Heart right ventricle (tissue), 16 donors: ENCODE results near the gene ADAMTS12. TPM values are rescaled to one million over a fixed set of nuclear protein-coding genes. Genes with fewer than 3 reads are reported as not detected.

Experiments
- ATAC-seq, 8 donors: fragments of 200-7000 bp; cut with Tn5 transposase; one replicate each; pipeline ENCODE4 v1.9.1; 2020; ENCODE audit warnings: mild to moderate bottlenecking in 8 of 8, moderate library complexity in 8 of 8, moderate number of reproducible peaks in 1 of 8
- DNase-seq, 2 donors: peaks; one replicate each; pipeline ENCODE4 v3.0.0-alpha.2; 2020
- H3K27ac ChIP-seq, 10 donors: fragments of 200-600 bp; sonication (generic) in 2 of 10; one replicate each; pipeline versions ENCODE4 v1.5.0 to v1.8.0; 2020 to 2022; ENCODE audit warnings: mild to moderate bottlenecking in 3 of 10
- H3K27me3 ChIP-seq, 7 donors: fragments of 200-600 bp; one replicate each; pipeline ENCODE4 v1.8.0; 2021 to 2022; ENCODE audit warnings: mild to moderate bottlenecking in 2 of 7
- H3K36me3 ChIP-seq, 9 donors: fragments of 200-600 bp; sonication (generic) in 1 of 9; one replicate each; pipeline versions ENCODE4 v1.5.0 to v1.8.0; 2020 to 2022; ENCODE audit warnings: mild to moderate bottlenecking in 2 of 9
- H3K4me1 ChIP-seq, 9 donors: fragments of 200-600 bp; sonication (generic) in 1 of 9; one replicate each; pipeline versions ENCODE4 v1.5.0 to v1.8.0; 2020 to 2022; ENCODE audit warnings: mild to moderate bottlenecking in 4 of 9
- H3K4me3 ChIP-seq, 10 donors: fragments of 200-600 bp; sonication (generic) in 2 of 10; one replicate each; pipeline versions ENCODE4 v1.5.0 to v1.8.0; 2020 to 2022; ENCODE audit warnings: mild to moderate bottlenecking in 7 of 10, moderate library complexity in 2 of 10
- H3K9me3 ChIP-seq, 11 donors: fragments of 200-600 bp in 10 of 11; sonication (generic) in 2 of 11; one replicate each; pipeline versions ENCODE4 v1.5.0 to v1.8.0; 2013 to 2022; ENCODE audit warnings: mild to moderate bottlenecking in 2 of 11, control low read depth in 1 of 11, moderate library complexity in 1 of 11
- whole genome bisulfite sequencing, 2 donors: extraction: QIAGEN DNeasy Blood & Tissue Kit; methylation state at CpG; one replicate each; pipeline ENCODE4 v1.1.7; 2013; ENCODE audit warnings: inconsistent platforms in 1 of 2; 5-methylcytosine and 5-hydroxymethylcytosine counted together
- intact Hi-C, 10 donors: fragments of 100-400 bp; cut with DNase I; formaldehyde crosslinking; loops; one replicate each; pipeline versions ENCODE4 v1.11.1 to v1.14.2; 2022
- polyA plus RNA-seq, 2 donors: library from polyadenylated mRNA; stranded (reverse); fragments of 200-250 nt; gene quantifications; one replicate each; pipeline ENCODE4 v1.2.3, GENCODE V29; 2013
- total RNA-seq, 10 donors: library from RNA; stranded (reverse); fragmentation: NEBNext Ultra II Directional in 3 of 10; extraction: Animal tissue kit (Norgen Biotek cat#: 25700) in 3 of 10; gene quantifications; one replicate each; pipeline versions ENCODE4 v1.2.1 to v1.2.4, GENCODE V29; 2021 to 2023
- TF ChIP-seq, protein P1 (sequence below), 9 donors: fragments of 200-600 bp; sonication (generic) in 2 of 9; IDR thresholded peaks; one replicate each; pipeline versions ENCODE4 v1.5.0 to v1.8.0; 2021 to 2022; ENCODE audit warnings: antibody characterized with exemption in 9 of 9, mild to moderate bottlenecking in 5 of 9, moderate library complexity in 1 of 9
- donor health status: Arrhythmogenic right ventricular cardiomyopathy.
- donor health status: ischemic (EF 13 %, LVEDD 7.1; RV severe dilation, severe dysfunction).
- donor health status: healthy with polysubstance abuse.
- donor health status: DM: no; HTN: yes; CAD: no.
- donor health status: DM: no; HTN: no; CAD: no.
- donor health status: ischemic (EF 25% LVEDD 6.9; RV normal size, moderate dysfunction).
- donor health status: ischemic (EF 25% LVEDD 5.7; RV mildly dilated, moderate dysfunction).
- donor health status: healthy.
- donor health status: DM: yes; HTN: yes; CAD: no.
- donor health status: Ischemic cardiomyopathy.
- donor health status: ischemic (EF 35%, LVEDD 5.7; RV mildly dilated, moderate dysfunction).
- donor health status: nonischemic (EF 11% LVEDD 7.7; RV severe dilation, severe dysfunction).
- donor health status: DM: yes; HTN: yes; CAD: no.
- donor health status: PGD.
- donor health status: ischemic (EF 29% LVEDD 5.4; RV normal size, mild dysfunction).
- donor health status: nonischemic (EF 23%, LVEDD 6.1; RV moderate dilation, normal function).

The ADAMTS12 gene
- total and polyA plus RNA-seq, 12 donors: 0.37 to 3.7 (median 1.3) TPM

GRCh38 chr5:33841891-33842290 lies 49.9 kb downstream of the ADAMTS12 start:
- Histone ChIP-seq H3K27ac (no peak overlapping the region), H3K9me3 (no peaks in the 10 kb centered on the region), H3K4me1 (peaks cover 0 to 18% (median 0%) of the 10 kb centered on the region in 9 donors), H3K36me3 (no peaks in the 10 kb centered on the region), H3K4me3 (no peak overlapping the region), H3K27me3 (no peaks in the 10 kb centered on the region)
- TF ChIP-seq, protein P1, sequence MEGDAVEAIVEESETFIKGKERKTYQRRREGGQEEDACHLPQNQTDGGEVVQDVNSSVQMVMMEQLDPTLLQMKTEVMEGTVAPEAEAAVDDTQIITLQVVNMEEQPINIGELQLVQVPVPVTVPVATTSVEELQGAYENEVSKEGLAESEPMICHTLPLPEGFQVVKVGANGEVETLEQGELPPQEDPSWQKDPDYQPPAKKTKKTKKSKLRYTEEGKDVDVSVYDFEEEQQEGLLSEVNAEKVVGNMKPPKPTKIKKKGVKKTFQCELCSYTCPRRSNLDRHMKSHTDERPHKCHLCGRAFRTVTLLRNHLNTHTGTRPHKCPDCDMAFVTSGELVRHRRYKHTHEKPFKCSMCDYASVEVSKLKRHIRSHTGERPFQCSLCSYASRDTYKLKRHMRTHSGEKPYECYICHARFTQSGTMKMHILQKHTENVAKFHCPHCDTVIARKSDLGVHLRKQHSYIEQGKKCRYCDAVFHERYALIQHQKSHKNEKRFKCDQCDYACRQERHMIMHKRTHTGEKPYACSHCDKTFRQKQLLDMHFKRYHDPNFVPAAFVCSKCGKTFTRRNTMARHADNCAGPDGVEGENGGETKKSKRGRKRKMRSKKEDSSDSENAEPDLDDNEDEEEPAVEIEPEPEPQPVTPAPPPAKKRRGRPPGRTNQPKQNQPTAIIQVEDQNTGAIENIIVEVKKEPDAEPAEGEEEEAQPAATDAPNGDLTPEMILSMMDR (IDR thresholded peaks at IDR 0.05): no peak
- ATAC-seq: no peak
- 90 to 91% methylated on average over 5 of the region's 5 CpGs for WGBS, 2 donors
- intact Hi-C loops: no loop called here
- DNase-seq: no peak

- ATAC-seq (no peak), DNase-seq (no peak)
- TF ChIP-seq, protein P1 (IDR thresholded peaks at IDR 0.05): no peak
- Histone ChIP-seq H3K9me3 (no peaks in the 10 kb centered on the region), H3K4me3 (no peak overlapping the region), H3K4me1 (peaks cover 0 to 18% (median 0%) of the 10 kb centered on the region in 9 donors), H3K36me3 (no peaks in the 10 kb centered on the region), H3K27me3 (no peaks in the 10 kb centered on the region), H3K27ac (no peak overlapping the region)
- intact Hi-C loops: no loop called here
These were observed 50.8 kb downstream of the ADAMTS12 start for GRCh38 chr5:33840927-33841547.

DNA sequence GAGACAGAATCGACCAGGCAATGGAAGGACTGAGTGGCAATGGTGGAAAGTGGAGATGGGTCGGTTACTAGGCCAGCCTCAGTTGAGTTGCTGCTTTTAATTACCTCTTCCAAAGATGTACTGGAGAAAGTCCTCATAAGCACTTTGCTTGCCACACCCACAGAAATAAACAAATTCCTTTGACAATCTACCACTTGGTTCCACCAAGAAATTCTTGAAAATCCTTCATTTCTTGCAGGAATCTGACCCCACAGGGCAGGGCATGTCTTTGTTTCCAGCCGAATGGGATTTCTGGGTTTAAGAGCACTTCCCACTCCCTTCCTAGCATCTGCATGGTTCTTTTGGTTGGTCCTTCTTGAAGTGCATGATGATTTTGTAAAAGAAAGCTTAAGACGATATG lies 54.5 kb downstream of the ADAMTS12 start:
- ATAC-seq (no peak), DNase-seq (no peak)
- TF ChIP-seq, protein P1 (IDR thresholded peaks at IDR 0.05): no peak
- no peak overlapping the region for H3K4me3 ChIP-seq
- H3K4me1 ChIP-seq: peaks cover 0 to 18% (median 0%) of the 10 kb centered on the region in 9 donors
- no peaks in the 10 kb centered on the region for H3K27me3 ChIP-seq
- intact Hi-C loops: loop anchor here in 1 of 10 donors (10.0 kb wide), 1 partner anchor 48 kb away; no protein-coding TSS in a partner anchor
- 90 to 94% methylated on average over 4 of the region's 4 CpGs for WGBS, 2 donors
- H3K9me3 ChIP-seq: no peaks in the 10 kb centered on the region
- H3K36me3 ChIP-seq: no peaks in the 10 kb centered on the region
- no peak overlapping the region for H3K27ac ChIP-seq

DNA sequence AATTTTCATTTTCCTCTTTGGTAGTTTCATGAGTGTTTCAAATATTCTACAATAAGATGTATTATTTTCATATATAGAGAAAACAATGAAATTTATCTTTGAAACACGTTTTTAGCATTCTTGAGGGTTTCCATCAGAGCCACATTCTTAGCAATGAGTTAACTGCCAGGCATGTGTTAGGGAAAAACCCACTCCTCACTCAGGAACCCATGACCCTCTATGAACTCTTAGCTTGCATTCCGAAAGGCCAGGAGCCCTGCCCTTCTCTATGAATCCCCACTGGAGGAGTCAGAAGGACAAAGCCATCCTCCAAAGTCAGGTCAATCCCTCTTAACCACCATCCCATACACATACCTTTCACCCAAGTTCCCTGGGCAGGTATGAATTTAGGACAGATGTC lies 57.5 kb downstream of the ADAMTS12 start:
- peaks cover 0 to 7% (median 0%) of the 10 kb centered on the region in 9 donors for H3K4me1 ChIP-seq
- ATAC-seq: no peak
- H3K27ac ChIP-seq: no peak overlapping the region
- no peaks in the 10 kb centered on the region for H3K9me3 ChIP-seq
- no peaks in the 10 kb centered on the region for H3K27me3 ChIP-seq
- no peak for DNase-seq
- no peaks in the 10 kb centered on the region for H3K36me3 ChIP-seq
- TF ChIP-seq, protein P1 (IDR thresholded peaks at IDR 0.05): no peak
- WGBS, 2 donors: 75 to 81% methylated on average over 2 of the region's 2 CpGs
- no peak overlapping the region for H3K4me3 ChIP-seq
- intact Hi-C loops: loop anchor here in 1 of 10 donors (10.0 kb wide), 1 partner anchor 50 kb away; no protein-coding TSS in a partner anchor
